Measurements from ENCODE around the gene XDH.

XDH gene

GRCh38 chr2:31365834-31366505 is 48.6 kb downstream of the XDH start:
- DNase-seq (ENCODE audit: low spot score), result no peak

GRCh38 chr2:31365348-31365747 is 49.2 kb downstream of the XDH start:
- no peak for DNase-seq (ENCODE audit: low spot score)

- no peak for DNase-seq (ENCODE audit: low spot score)
These were observed 50.4 kb downstream of the XDH start for GRCh38 chr2:31363956-31364750.

DNA sequence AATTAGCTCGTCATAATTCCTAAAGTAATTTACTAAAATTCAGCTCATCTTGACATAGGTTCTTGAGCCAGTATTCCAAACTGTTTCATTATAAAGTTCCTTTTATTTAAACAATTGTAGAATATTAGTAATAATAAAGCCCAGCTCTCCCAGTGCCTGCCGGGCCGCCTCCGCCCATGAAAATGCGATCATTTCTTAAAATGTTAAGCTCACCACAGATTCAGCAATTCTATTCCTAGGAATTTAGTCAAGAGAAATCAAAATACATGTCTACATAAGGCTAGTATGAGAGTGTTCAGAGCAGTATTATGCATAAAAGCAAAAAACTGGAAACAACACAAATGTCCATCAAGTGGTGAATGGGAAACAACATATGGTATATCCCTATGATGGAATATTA is 52.0 kb downstream of the XDH start:
- DNase-seq (ENCODE audit: low spot score), result no peak

DNA sequence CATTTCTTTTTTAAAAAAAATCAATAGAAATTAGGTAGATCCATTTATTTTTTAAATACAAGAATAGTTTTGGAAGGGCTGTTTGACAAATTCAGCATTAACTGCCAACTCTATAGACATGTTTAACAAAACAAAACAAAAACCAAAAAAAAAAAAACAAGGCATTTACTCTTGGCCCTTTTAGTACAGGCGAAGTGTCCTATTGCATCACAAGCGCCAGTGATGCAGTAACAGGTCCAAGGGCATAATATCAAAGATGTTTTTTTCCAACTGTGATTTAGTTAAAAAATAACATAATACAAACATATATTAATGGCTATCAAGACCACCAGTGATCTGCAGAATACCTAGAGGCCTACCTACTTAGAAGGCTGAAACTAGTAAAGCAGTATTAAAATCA is 55.3 kb downstream of the XDH start:
- no peak for DNase-seq (ENCODE audit: low spot score)

DNA sequence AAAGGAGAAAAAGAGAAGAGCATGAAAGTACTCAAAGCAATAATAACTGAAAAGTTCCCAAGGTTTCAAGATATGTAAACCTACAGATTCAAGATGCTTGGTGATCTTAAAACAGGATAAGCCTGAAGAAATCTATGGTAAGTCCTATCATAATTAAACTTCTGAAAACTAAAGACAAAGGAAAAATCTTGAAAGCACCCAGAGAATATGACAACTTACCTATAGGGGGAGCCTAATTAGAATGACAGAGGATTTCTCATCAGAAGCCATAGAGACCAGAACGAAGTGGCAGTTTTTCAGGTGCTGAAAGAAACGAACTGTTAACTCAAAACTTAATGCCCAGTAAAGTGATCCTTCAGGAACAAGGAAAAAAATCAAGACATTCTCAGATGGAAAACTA is 59.7 kb downstream of the XDH start:
- DNase-seq (ENCODE audit: low spot score), result peak; percentile 19

DNA sequence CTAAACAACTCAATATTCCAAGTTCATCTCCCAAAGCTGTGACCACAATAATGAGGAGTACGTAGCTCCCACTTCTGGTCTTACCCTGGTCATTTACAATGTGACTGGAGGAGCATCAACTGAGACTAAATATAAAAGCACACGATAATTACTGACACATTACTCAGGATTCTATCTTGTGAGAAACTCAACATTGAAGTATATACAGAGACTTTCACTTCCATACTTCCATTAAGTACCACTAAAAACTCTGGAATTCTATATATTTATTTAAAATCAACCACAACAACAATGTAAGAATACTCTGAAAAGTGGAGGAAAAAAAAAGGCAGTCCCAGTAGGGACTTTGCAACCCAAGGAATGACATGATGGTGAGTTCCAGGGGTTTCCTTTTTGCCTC is 61.4 kb downstream of the XDH start:
- no peak for DNase-seq (ENCODE audit: low spot score)

- no peak for DNase-seq (ENCODE audit: low spot score)
These were observed 64.9 kb downstream of the XDH start for GRCh38 chr2:31349684-31350083.

GRCh38 chr2:31349160-31349559 is 65.4 kb downstream of the XDH start:
- no peak for DNase-seq (ENCODE audit: low spot score)

DNA sequence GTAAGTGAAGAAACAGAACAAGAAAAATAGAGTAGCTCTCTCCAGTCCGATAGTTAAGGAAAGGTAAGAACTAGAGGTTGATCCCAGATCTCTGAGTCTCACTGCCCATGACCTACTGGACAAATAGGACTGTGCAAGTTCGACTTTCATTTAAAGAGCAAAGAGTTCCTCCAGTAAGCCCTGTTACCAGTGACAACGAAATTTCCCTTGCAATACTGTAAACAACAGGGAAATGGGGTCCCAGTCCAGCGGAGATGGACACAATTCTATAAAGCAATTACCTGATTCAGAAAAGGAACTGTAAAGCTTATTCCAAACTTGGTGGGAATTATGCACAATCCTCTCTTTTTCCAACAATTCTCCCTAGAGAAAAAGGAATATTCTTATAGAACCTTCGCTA is 65.9 kb downstream of the XDH start:
- DNase-seq (ENCODE audit: low spot score), result no peak

DNA sequence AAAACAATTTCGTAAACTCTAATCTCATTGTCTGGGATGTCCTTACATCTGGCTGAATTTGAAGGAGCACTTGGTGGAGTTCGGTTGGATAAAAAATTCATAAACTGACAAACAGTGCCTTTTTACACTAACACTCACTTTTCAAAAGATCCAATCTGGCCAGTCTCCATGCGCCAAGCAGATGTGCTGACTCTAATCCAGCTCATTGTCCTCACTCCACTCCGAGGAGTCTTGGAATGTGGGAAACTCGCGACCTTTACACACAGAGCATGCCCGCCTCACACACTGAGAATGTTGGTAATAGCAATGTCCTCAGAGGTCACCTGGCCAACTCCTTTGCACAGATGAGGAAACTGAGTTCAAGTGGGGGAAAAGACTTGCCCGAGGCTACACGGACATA is 66.8 kb downstream of the XDH start:
- DNase-seq (ENCODE audit: low spot score), result peak; percentile 82

GRCh38 chr2:31347319-31347718 is 67.2 kb downstream of the XDH start:
- DNase-seq (ENCODE audit: low spot score), result no peak

DNA sequence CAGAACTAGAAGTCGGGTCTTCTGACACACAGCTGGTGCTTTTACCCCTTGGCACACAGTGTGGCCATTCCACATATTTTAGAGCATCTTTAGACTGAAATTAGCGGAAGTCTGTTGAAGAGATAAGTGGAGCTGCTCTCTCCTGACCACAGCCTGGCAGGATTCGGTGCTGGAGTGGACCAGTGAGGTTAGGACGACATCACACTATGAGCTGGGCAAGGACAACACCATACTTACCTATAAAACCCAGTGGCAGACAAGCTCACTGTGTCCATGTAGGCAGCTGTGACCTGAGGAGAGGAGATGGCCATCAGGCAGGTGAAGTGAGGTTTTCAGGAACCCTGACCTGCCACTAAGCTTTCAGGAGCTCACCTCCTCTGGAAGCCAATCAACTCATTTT is 70.1 kb downstream of the XDH start:
- no peak for DNase-seq (ENCODE audit: low spot score)

DNA sequence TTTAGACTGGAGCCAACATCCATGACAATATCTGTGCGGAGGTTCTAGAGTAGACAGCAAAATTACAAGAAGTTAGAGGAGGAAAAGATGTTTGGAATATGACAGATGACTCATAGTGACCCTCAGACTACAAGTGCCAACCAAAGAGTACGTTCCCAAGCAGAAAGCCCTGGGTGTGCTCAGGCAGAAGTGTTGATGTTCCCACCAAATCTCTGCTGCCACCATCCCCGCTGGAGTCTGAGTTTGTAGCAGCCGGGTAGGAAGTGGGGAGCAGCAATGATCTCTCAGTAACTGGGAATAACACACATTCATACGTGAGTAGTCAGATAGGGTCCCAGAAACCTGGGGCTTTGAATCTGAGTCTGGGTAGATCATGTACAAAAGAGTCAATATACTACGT is 73.2 kb downstream of the XDH start:
- DNase-seq (ENCODE audit: low spot score), result no peak

DNA sequence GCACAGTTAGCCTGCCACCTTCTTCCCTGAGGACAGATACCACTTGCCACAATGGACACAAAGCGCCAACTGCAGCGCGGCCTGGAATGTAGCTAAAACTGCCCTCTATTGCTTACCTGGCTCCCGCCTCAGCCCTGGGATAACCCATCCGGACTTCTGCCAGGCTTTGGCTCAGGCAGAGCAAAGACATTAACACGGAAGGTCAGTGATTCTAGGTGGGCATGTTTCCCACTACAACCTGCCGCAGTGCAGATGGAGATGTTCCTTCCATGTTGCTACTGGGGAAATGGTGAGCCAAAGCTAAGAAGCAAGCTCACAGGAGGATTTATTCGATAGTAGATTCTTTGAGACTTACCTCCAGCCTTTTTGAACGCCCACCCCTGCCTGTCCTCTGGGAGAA is 74.8 kb downstream of the XDH start:
- no peak for DNase-seq (ENCODE audit: low spot score)

DNA sequence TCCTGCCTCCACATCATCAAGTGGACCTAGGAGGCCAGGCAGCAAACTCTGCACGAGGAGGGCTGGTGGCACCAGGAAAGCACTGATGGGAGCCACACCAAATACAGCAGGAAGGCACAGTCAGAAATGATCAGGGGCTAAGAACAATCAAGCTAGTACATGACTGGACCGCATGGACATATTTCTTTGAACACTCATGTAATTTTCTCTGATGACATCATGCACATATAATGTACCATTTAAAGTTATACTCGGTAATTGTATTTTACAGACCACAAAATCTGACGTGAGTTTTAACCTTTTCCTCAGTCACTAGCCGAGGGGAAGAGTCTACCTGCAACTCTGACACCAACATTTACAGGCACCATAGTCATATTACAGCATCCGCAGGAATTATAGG is 76.7 kb downstream of the XDH start:
- DNase-seq (ENCODE audit: low spot score), result peak; percentile 78

DNA sequence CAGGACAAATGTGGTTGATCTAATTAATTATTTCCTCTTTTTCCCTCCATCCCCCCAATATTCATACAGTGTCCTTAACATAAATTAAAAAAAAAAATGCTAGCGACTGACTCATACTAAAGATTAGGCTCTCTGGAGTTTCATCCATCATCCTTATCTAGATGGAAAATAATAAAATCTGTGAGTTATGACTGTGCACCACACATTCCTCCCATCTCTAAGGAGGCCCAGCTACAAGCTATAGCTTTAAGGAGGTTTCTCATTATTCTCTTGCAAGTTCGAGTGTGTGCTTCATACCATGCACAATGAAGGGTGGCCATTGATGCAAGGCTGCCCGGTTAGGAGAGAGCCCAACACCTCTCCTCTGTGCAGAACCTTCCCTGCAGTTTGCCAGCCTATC is 77.3 kb downstream of the XDH start:
- no peak for DNase-seq (ENCODE audit: low spot score)

DNA sequence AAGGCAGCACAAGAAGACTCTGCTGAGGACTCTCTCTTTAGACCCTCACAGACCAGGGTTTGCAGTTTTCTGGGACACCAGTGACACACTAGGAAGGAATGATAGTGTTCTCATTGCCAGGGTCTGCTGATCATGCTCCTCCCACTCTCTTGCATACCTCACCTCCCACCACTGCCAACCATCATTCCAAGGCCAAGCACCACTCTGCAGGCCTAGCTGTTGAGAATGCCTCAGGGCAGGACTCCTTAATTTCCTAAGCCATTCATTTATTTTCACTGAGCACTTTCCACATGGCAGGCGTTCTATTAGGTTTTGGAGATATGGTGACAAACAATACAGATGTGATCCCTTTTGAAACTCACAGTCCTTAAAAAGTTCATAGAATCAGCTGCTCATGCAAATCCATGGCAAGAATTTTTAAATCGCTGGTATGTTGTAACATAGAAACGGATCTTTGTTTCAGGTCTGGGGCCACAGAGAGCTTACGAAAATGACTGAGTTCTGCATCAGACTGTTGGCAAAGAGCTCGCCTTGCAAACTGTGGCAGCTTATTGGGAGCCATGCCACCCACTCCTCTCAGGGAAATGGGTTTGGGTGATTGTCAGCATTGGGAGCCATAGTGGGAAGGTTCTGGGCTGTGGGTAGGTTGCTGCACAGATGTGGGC is 78.5 kb downstream of the XDH start:
- peak; percentile 80 for DNase-seq (ENCODE audit: low spot score)

DNA sequence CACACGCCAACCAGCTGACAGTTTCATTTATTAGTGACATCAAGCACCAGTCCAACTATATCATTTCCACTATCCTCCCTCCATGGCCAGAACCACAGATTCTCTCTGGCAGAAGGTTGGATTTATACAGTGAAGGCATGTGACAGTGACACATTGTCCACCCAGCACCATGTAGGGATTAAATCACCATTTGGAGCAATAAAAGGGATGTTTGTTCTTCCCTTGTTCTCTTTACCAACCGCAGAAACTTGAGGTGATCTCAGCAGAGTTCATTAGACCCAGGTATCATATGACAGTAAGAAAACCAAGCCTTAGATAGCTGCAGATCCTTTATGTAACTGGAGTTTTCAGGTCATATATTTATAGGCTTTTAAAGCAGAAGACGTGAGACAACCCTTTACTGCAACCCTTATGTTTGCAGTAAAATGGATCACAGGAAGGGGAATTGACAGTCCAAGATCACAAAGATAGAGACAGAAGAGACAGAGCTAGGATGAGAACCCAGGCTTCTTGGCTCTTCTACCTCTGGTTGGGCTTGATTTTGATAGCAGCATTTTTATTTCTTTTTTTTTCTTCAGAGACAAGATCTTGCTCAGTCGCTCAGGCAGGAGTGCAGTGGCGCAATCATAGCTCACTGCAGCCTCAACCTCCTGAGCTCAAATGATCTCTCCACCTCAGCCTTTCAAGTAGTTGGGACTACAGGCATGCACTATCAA is 80.1 kb downstream of the XDH start:
- DNase-seq (ENCODE audit: low spot score), result no peak

GRCh38 chr2:31333527-31334183 is 80.9 kb downstream of the XDH start:
- DNase-seq (ENCODE audit: low spot score), result peak; percentile 75

- DNase-seq (ENCODE audit: low spot score), result no peak
These were observed 81.5 kb downstream of the XDH start for GRCh38 chr2:31333046-31333445.

DNA sequence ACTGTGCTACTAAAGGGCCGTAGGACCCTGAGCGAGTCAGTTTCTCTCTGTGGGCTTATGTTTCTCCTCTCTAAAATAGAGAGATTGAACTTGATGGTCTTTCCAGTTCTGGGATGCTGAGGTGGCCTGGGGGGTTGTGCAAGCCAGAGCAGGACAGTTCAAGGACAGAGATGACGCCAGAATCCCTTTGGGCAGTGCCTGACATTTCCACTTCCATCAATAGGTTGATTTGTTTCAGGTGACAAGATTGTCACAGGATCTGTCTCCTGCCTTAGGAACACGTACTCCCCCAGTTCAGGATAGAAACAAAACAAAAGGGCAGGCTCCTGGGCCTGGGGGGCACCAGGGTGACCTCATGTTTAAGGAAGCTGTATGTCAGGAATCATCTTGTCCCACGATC is 82.0 kb downstream of the XDH start:
- DNase-seq (ENCODE audit: low spot score), result no peak

Measured in AG08395 (cell line).